ENCODE data around the gene RGPD6. TPM values are rescaled to one million over a fixed set of nuclear protein-coding genes. Genes with fewer than 3 reads are reported as not detected.
"Not testable (repeated sequence)": the region's sequence is repeated elsewhere in the genome, so short reads cannot be mapped to it uniquely, and the experiment has no call there.

Gene RGPD6
- total and polyA plus RNA-seq, 4 experiments from 2014 or later, result 3.6 to 42.7 (median 23.3) TPM

- H3K4me1 Mint-ChIP-seq; DNase-seq; H3K4me3 ChIP-seq (ENCODE audit: low read length in 2 of 2); H3K27ac ChIP-seq (ENCODE audit: low read depth, low read length); H3K9me3 ChIP-seq (ENCODE audit: control insufficient read depth in 1 of 2, low read length in 2 of 2); CTCF ChIA-PET (ENCODE audit: partially characterized antibody); H3K27ac Mint-ChIP-seq; H3K27me3 ChIP-seq (ENCODE audit: insufficient read depth, low read length); H3K36me3 Mint-ChIP-seq; H3K4me1 ChIP-seq (ENCODE audit: insufficient read depth, low read length); H3K36me3 ChIP-seq (ENCODE audit: insufficient read depth, low read length); H3K9me3 Mint-ChIP-seq; H3K4me3 Mint-ChIP-seq; POLR2A ChIA-PET (ENCODE audit: partially characterized antibody); intact Hi-C loops (cut with micrococcal nuclease); H3K27me3 Mint-ChIP-seq: not testable (repeated sequence)
These were observed 77.2 kb downstream of the RGPD6 start for GRCh38 chr2:110499755-110500377.

DNA sequence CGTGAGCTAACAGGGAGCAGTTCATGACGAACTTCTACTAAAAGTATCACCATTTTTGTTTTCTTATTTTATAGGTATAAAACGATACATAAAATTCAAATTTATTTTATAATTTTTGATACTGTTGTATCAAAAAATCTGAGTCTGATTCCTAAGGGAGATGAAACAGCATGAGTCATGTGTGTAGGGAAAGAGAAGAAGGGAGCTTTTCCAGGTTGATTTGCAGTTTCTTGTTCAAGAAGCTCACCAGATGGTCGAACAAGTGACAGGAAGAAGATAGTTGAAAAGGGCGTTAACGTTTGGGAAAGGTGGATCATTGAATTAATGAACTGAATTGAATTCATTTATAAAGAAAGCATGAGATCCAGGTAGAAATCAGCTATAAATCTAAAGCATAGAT is 81.0 kb downstream of the RGPD6 start:
- H3K4me3 ChIP-seq (ENCODE audit: low read length in 2 of 2); H3K4me1 ChIP-seq (ENCODE audit: insufficient read depth, low read length); POLR2A ChIA-PET (ENCODE audit: partially characterized antibody); H3K27me3 ChIP-seq (ENCODE audit: insufficient read depth, low read length); H3K27ac ChIP-seq (ENCODE audit: low read depth, low read length); H3K27ac Mint-ChIP-seq; CTCF ChIA-PET (ENCODE audit: partially characterized antibody); H3K36me3 Mint-ChIP-seq; H3K36me3 ChIP-seq (ENCODE audit: insufficient read depth, low read length); H3K27me3 Mint-ChIP-seq; intact Hi-C loops (cut with micrococcal nuclease); H3K4me1 Mint-ChIP-seq; DNase-seq; H3K4me3 Mint-ChIP-seq; H3K9me3 Mint-ChIP-seq; H3K9me3 ChIP-seq (ENCODE audit: control insufficient read depth in 1 of 2, low read length in 2 of 2): not testable (repeated sequence)

- CTCF ChIA-PET (ENCODE audit: partially characterized antibody); H3K36me3 ChIP-seq (ENCODE audit: insufficient read depth, low read length); H3K27ac ChIP-seq (ENCODE audit: low read depth, low read length); H3K4me3 ChIP-seq (ENCODE audit: low read length in 2 of 2); DNase-seq; H3K27me3 ChIP-seq (ENCODE audit: insufficient read depth, low read length); POLR2A ChIA-PET (ENCODE audit: partially characterized antibody); H3K36me3 Mint-ChIP-seq; H3K27me3 Mint-ChIP-seq; H3K4me1 Mint-ChIP-seq; H3K9me3 ChIP-seq (ENCODE audit: control insufficient read depth in 1 of 2, low read length in 2 of 2); H3K9me3 Mint-ChIP-seq; H3K27ac Mint-ChIP-seq; H3K4me3 Mint-ChIP-seq; intact Hi-C loops (cut with micrococcal nuclease); H3K4me1 ChIP-seq (ENCODE audit: insufficient read depth, low read length): not testable (repeated sequence)
These were observed 82.5 kb downstream of the RGPD6 start for GRCh38 chr2:110494488-110494887.

GRCh38 chr2:110488991-110489390 is 88.0 kb downstream of the RGPD6 start:
- H3K4me1 ChIP-seq (ENCODE audit: insufficient read depth, low read length); H3K36me3 ChIP-seq (ENCODE audit: insufficient read depth, low read length); H3K9me3 ChIP-seq (ENCODE audit: control insufficient read depth in 1 of 2, low read length in 2 of 2); H3K27ac Mint-ChIP-seq; DNase-seq; H3K27me3 Mint-ChIP-seq; H3K4me3 ChIP-seq (ENCODE audit: low read length in 2 of 2); H3K4me3 Mint-ChIP-seq; H3K36me3 Mint-ChIP-seq; H3K27me3 ChIP-seq (ENCODE audit: insufficient read depth, low read length); CTCF ChIA-PET (ENCODE audit: partially characterized antibody); intact Hi-C loops (cut with micrococcal nuclease); H3K4me1 Mint-ChIP-seq; POLR2A ChIA-PET (ENCODE audit: partially characterized antibody); H3K9me3 Mint-ChIP-seq; H3K27ac ChIP-seq (ENCODE audit: low read depth, low read length): not testable (repeated sequence)

GRCh38 chr2:110482697-110483096 is 94.3 kb downstream of the RGPD6 start:
- H3K4me1 ChIP-seq (ENCODE audit: insufficient read depth, low read length); POLR2A ChIA-PET (ENCODE audit: partially characterized antibody); H3K27me3 Mint-ChIP-seq; CTCF ChIA-PET (ENCODE audit: partially characterized antibody); H3K4me1 Mint-ChIP-seq; H3K27ac ChIP-seq (ENCODE audit: low read depth, low read length); H3K9me3 ChIP-seq (ENCODE audit: control insufficient read depth in 1 of 2, low read length in 2 of 2); DNase-seq; H3K36me3 Mint-ChIP-seq; H3K27me3 ChIP-seq (ENCODE audit: insufficient read depth, low read length); H3K36me3 ChIP-seq (ENCODE audit: insufficient read depth, low read length); H3K4me3 Mint-ChIP-seq; intact Hi-C loops (cut with micrococcal nuclease); H3K4me3 ChIP-seq (ENCODE audit: low read length in 2 of 2); H3K27ac Mint-ChIP-seq; H3K9me3 Mint-ChIP-seq: not testable (repeated sequence)

GRCh38 chr2:110481200-110481599 is 95.8 kb downstream of the RGPD6 start:
- H3K27me3 ChIP-seq (ENCODE audit: insufficient read depth, low read length); H3K27ac Mint-ChIP-seq; H3K27me3 Mint-ChIP-seq; CTCF ChIA-PET (ENCODE audit: partially characterized antibody); H3K4me1 ChIP-seq (ENCODE audit: insufficient read depth, low read length); H3K4me3 ChIP-seq (ENCODE audit: low read length in 2 of 2); H3K9me3 Mint-ChIP-seq; H3K27ac ChIP-seq (ENCODE audit: low read depth, low read length); H3K36me3 ChIP-seq (ENCODE audit: insufficient read depth, low read length); H3K36me3 Mint-ChIP-seq; POLR2A ChIA-PET (ENCODE audit: partially characterized antibody); H3K4me3 Mint-ChIP-seq; H3K4me1 Mint-ChIP-seq; DNase-seq; intact Hi-C loops (cut with micrococcal nuclease); H3K9me3 ChIP-seq (ENCODE audit: control insufficient read depth in 1 of 2, low read length in 2 of 2): not testable (repeated sequence)

- H3K27me3 Mint-ChIP-seq; intact Hi-C loops (cut with micrococcal nuclease); CTCF ChIA-PET (ENCODE audit: partially characterized antibody); H3K27me3 ChIP-seq (ENCODE audit: insufficient read depth, low read length); H3K4me1 ChIP-seq (ENCODE audit: insufficient read depth, low read length); POLR2A ChIA-PET (ENCODE audit: partially characterized antibody); H3K4me1 Mint-ChIP-seq; H3K36me3 ChIP-seq (ENCODE audit: insufficient read depth, low read length); H3K27ac ChIP-seq (ENCODE audit: low read depth, low read length); H3K27ac Mint-ChIP-seq; H3K4me3 ChIP-seq (ENCODE audit: low read length in 2 of 2); DNase-seq; H3K9me3 ChIP-seq (ENCODE audit: control insufficient read depth in 1 of 2, low read length in 2 of 2); H3K9me3 Mint-ChIP-seq; H3K36me3 Mint-ChIP-seq; H3K4me3 Mint-ChIP-seq: not testable (repeated sequence)
These were observed 96.9 kb downstream of the RGPD6 start for GRCh38 chr2:110480084-110480483.

- H3K27me3 Mint-ChIP-seq; POLR2A ChIA-PET (ENCODE audit: partially characterized antibody); H3K4me1 ChIP-seq (ENCODE audit: insufficient read depth, low read length); H3K36me3 ChIP-seq (ENCODE audit: insufficient read depth, low read length); H3K9me3 ChIP-seq (ENCODE audit: control insufficient read depth in 1 of 2, low read length in 2 of 2); H3K27ac ChIP-seq (ENCODE audit: low read depth, low read length); CTCF ChIA-PET (ENCODE audit: partially characterized antibody); H3K27ac Mint-ChIP-seq; H3K4me3 ChIP-seq (ENCODE audit: low read length in 2 of 2); H3K4me1 Mint-ChIP-seq; H3K36me3 Mint-ChIP-seq; H3K9me3 Mint-ChIP-seq; DNase-seq; intact Hi-C loops (cut with micrococcal nuclease); H3K27me3 ChIP-seq (ENCODE audit: insufficient read depth, low read length); H3K4me3 Mint-ChIP-seq: not testable (repeated sequence)
These were observed 99.7 kb downstream of the RGPD6 start for GRCh38 chr2:110477370-110477769.

All from CD4-positive, alpha-beta memory T cell (primary cell).